SK-N-SH (cell line): ENCODE data around the gene NAXD. TPM values are rescaled to one million over a fixed set of nuclear protein-coding genes. Genes with fewer than 3 reads are reported as not detected.

ENCODE experiments used
- CTCF ChIA-PET: fragments of 300-600, 350-600 bp; formaldehyde crosslinking; extraction: SDS; loops from one replicate; lab custom pipeline; 2021; lab: Yijun Ruan, JAX
- POLR2A ChIA-PET: fragments of 350-600 bp; sonication (Branson Sonifier 250); formaldehyde crosslinking; extraction: SDS; loops from one replicate; lab custom pipeline; 2020; ENCODE audit warnings: antibody characterized with exemption, inconsistent platforms; lab: Yijun Ruan, JAX
- DNase-seq: peaks from one replicate; pipeline ENCODE4 v3.0.0; 2012
- H2AFZ ChIP-seq: fragments of 200-600 bp; sonication (generic); 2 replicates; pipeline ENCODE4 v1.8.1; 2016; ENCODE audit warnings: antibody characterized with exemption, mild to moderate bottlenecking, low read depth
- H3F3A ChIP-seq: fragments of 200-600 bp; sonication (generic); replicated peaks from 2 replicates; pipeline ENCODE3; 2016; ENCODE audit warnings: antibody characterized with exemption, mild to moderate bottlenecking; ENCODE audit not compliant: insufficient read depth
- H3K27ac ChIP-seq, 2 experiments: fragments of 200-500 bp in 1 of 2; fragments of 200-600 bp in 1 of 2; sonication (Bioruptor generic) in 1 of 2; sonication (generic), shearing (Covaris generic) in 1 of 2; 2 replicates each; pipeline versions ENCODE4 v1.5.1 to v1.6.1; 2014 to 2016; ENCODE audit warnings: low read depth in 2 of 2, inconsistent platforms in 1 of 2, low read length in 1 of 2, mild to moderate bottlenecking in 1 of 2, mixed read lengths in 1 of 2
- H3K27me3 ChIP-seq: fragments of 200-600 bp; sonication (generic), shearing (Covaris generic); 2 replicates; pipeline ENCODE4 v1.6.1; 2016; ENCODE audit warnings: mixed run types; ENCODE audit not compliant: insufficient read depth
- H3K36me3 ChIP-seq, 2 experiments: fragments of 200-500 bp in 1 of 2; fragments of 200-600 bp in 1 of 2; sonication (Bioruptor generic) in 1 of 2; sonication (generic) in 1 of 2; replicated peaks in 1 of 2; 2 replicates each; pipeline versions ENCODE3 to v1.5.1; 2014 to 2016; ENCODE audit warnings: low read length in 1 of 2, mild to moderate bottlenecking in 1 of 2; ENCODE audit not compliant: insufficient read depth in 2 of 2, control insufficient read depth in 1 of 2
- H3K4me1 ChIP-seq, 2 experiments: fragments of 200-500 bp in 1 of 2; fragments of 200-600 bp in 1 of 2; sonication (Bioruptor generic) in 1 of 2; sonication (generic), shearing (Covaris generic) in 1 of 2; 2 replicates each; pipeline versions ENCODE4 v1.5.1 to v1.6.1; 2014 to 2016; ENCODE audit warnings: low read depth in 1 of 2, low read length in 1 of 2, mixed run types in 1 of 2; ENCODE audit not compliant: insufficient read depth in 2 of 2, control insufficient read depth in 1 of 2
- H3K4me2 ChIP-seq: fragments of 200-600 bp; sonication (generic), shearing (Covaris generic); 2 replicates; pipeline ENCODE4 v1.6.1; 2017; ENCODE audit warnings: mixed run types
- H3K4me3 ChIP-seq, 2 experiments: fragments of 200-500 bp in 1 of 2; fragments of 200-600 bp in 1 of 2; sonication (Bioruptor generic) in 1 of 2; sonication (generic), shearing (Covaris generic) in 1 of 2; 2 replicates each; pipeline versions ENCODE4 v1.5.1 to v1.8.1; 2014 to 2016; ENCODE audit warnings: low read depth in 2 of 2, inconsistent platforms in 1 of 2, low read length in 1 of 2, mild to moderate bottlenecking in 1 of 2, mixed read lengths in 1 of 2, moderate library complexity in 1 of 2
- H3K79me2 ChIP-seq: fragments of 200-600 bp; sonication (generic); 2 replicates; pipeline ENCODE4 v1.8.1; 2017; ENCODE audit warnings: mild to moderate bottlenecking; ENCODE audit not compliant: insufficient read depth
- H3K9ac ChIP-seq: fragments of 200-600 bp; sonication (generic); 2 replicates; pipeline ENCODE4 v1.6.1; 2017; ENCODE audit warnings: mixed run types
- H3K9me2 ChIP-seq: fragments of 200-600 bp; sonication (generic); 2 replicates; pipeline ENCODE4 v1.6.1; 2017; ENCODE audit warnings: mixed run types
- H3K9me3 ChIP-seq: fragments of 200-600 bp; sonication (generic); 2 replicates; pipeline ENCODE4 v1.6.1; 2017; ENCODE audit warnings: mixed run types, mild to moderate bottlenecking, moderate library complexity
- H4K20me1 ChIP-seq: fragments of 200-600 bp; sonication (generic); 2 replicates; pipeline ENCODE4 v1.6.1; 2017; ENCODE audit warnings: mild to moderate bottlenecking, mixed run types; ENCODE audit not compliant: insufficient read depth
- CHD2 ChIP-seq: fragments of 150-350 bp; IDR thresholded peaks from 2 replicates; pipeline ENCODE4 v1.6.1; 2018; ENCODE audit warnings: low read length; ENCODE audit not compliant: partially characterized antibody
- EP300 ChIP-seq, 2 experiments: IDR thresholded peaks; 2 replicates each; pipeline versions ENCODE4 v1.4.0 to v1.6.1; 2012; ENCODE audit warnings: borderline replicate concordance in 1 of 2, low read depth in 1 of 2, low read length in 1 of 2
- EZH2phosphoT487 ChIP-seq: fragments of 200-600 bp; sonication (generic); IDR thresholded peaks from 2 replicates; pipeline ENCODE4 v1.6.1; 2017; ENCODE audit warnings: low read depth, mixed run types, mild to moderate bottlenecking, antibody characterized with exemption, moderate library complexity, borderline replicate concordance
- FOSL2 ChIP-seq: IDR thresholded peaks from 2 replicates; pipeline ENCODE4 v1.4.0; 2012; ENCODE audit warnings: low read depth, mild to moderate bottlenecking, moderate library complexity, borderline replicate concordance
- FOXM1 ChIP-seq: IDR thresholded peaks from 2 replicates; pipeline ENCODE4 v1.4.0; 2012; ENCODE audit warnings: low read depth, mild to moderate bottlenecking
- GABPA ChIP-seq: IDR thresholded peaks from 2 replicates; pipeline ENCODE4 v1.4.0; 2012; ENCODE audit warnings: low read depth, mild to moderate bottlenecking
- GATA2 ChIP-seq: sonication (generic); formaldehyde crosslinking; IDR thresholded peaks from 2 replicates; pipeline ENCODE4 v1.5.0; 2020; ENCODE audit warnings: mild to moderate bottlenecking, missing genetic modification reagents
- MAX ChIP-seq: IDR thresholded peaks from 2 replicates; pipeline ENCODE4 v1.4.0; 2012; ENCODE audit warnings: low read depth
- MEF2A ChIP-seq: IDR thresholded peaks from 2 replicates; pipeline ENCODE4 v1.4.0; 2012; ENCODE audit warnings: low read depth, borderline replicate concordance
- MXI1 ChIP-seq: IDR thresholded peaks from 2 replicates; pipeline ENCODE4 v1.6.1; 2012; ENCODE audit warnings: mild to moderate bottlenecking, low read depth, low read length, improper control_type of control experiment
- NFIC ChIP-seq: IDR thresholded peaks from 2 replicates; pipeline ENCODE4 v1.4.0; 2012; ENCODE audit warnings: borderline replicate concordance
- POLR2AphosphoS5 ChIP-seq: IDR thresholded peaks from 2 replicates; pipeline ENCODE4 v1.6.1; 2012; ENCODE audit warnings: low read depth, low read length
- RAD21 ChIP-seq: IDR thresholded peaks from 2 replicates; pipeline ENCODE4 v1.6.1; 2012; ENCODE audit warnings: mild to moderate bottlenecking, low read length
- RCOR1 ChIP-seq: fragments of 150-350 bp; IDR thresholded peaks from 2 replicates; pipeline ENCODE4 v1.6.1; 2017; ENCODE audit warnings: antibody characterized with exemption, low read length
- REST ChIP-seq: IDR thresholded peaks from 2 replicates; pipeline ENCODE4 v1.6.1; 2012; ENCODE audit warnings: mild to moderate bottlenecking, low read depth, low read length, moderate library complexity
- RXRA ChIP-seq: IDR thresholded peaks from 2 replicates; pipeline ENCODE4 v1.4.0; 2012; ENCODE audit warnings: low read depth, mild to moderate bottlenecking, borderline replicate concordance
- SMC3 ChIP-seq: IDR thresholded peaks from 2 replicates; pipeline ENCODE4 v1.6.1; 2012; ENCODE audit warnings: low read depth, low read length, improper control_type of control experiment
- TCF12 ChIP-seq: IDR thresholded peaks from 2 replicates; pipeline ENCODE4 v1.4.0; 2012
- TEAD4 ChIP-seq: IDR thresholded peaks from 2 replicates; pipeline ENCODE4 v1.4.0; 2012; ENCODE audit warnings: mild to moderate bottlenecking, borderline replicate concordance; ENCODE audit not compliant: insufficient read depth
- YY1 ChIP-seq: IDR thresholded peaks from 2 replicates; pipeline ENCODE4 v1.4.0; 2012; ENCODE audit warnings: low read depth, mild to moderate bottlenecking
- ZBTB33 ChIP-seq: IDR thresholded peaks from 2 replicates; pipeline ENCODE4 v1.4.0; 2012; ENCODE audit warnings: low read depth, borderline replicate concordance
- WGBS: methylation state at CpG from one replicate; pipeline ENCODE4 v1.1.6; 2017; ENCODE audit warnings: low lambda C conversion rate; 5-methylcytosine and 5-hydroxymethylcytosine counted together
- polyA plus RNA-seq, 3 experiments: library from polyadenylated mRNA; depleted of rRNA; stranded (reverse); fragments of >200 nt; gene quantifications; 2 replicates each; pipeline ENCODE4 v1.2.3, GENCODE V29; 2012
- TF ChIP-seq, protein P1 (sequence below): fragments of 150-350 bp; IDR thresholded peaks from 2 replicates; pipeline ENCODE4 v1.6.1; 2016; ENCODE audit warnings: mild to moderate bottlenecking, low read depth, low read length
- TF ChIP-seq, protein P2 (sequence below): fragments of 200-600 bp; sonication (generic); IDR thresholded peaks from 2 replicates; pipeline ENCODE4 v1.6.1; 2017; ENCODE audit warnings: antibody characterized with exemption, mild to moderate bottlenecking, moderate library complexity
- TF ChIP-seq, protein P3 (sequence below): IDR thresholded peaks from 2 replicates; pipeline ENCODE4; 2012

The NAXD gene
- polyA plus RNA-seq, 1 of the 3 experiments (the other 2 are of a cell fraction): 32.4 TPM

GRCh38 chr13:110593430-110594130, 21.8 kb upstream of the NAXD start:
- Histone ChIP-seq H2AFZ (peak overlapping the region; percentile 58; the same call in 1 of the 2 replicates), H3K36me3 (no peaks in the 10 kb centered on the region), H3K9me2 (no peaks in the 10 kb centered on the region), H3K4me2 (no peak overlapping the region), H3K27ac (no peak overlapping the region), H3F3A (peaks cover 3% of the 10 kb centered on the region), H3K4me1 (no peaks in the 10 kb centered on the region), H3K9me3 (no peaks in the 10 kb centered on the region), H3K79me2 (no peaks in the 10 kb centered on the region), H3K27me3 (no peaks in the 10 kb centered on the region), H4K20me1 (no peaks in the 10 kb centered on the region), H3K4me3 (no peak overlapping the region), H3K9ac (no peak overlapping the region)
- DNase-seq: peak; percentile 80
- TF ChIP-seq ZBTB33 (no peak), RCOR1 (no peak), FOSL2 (no peak), SMC3 (peak; percentile 47), MAX (no peak), GABPA (no peak), REST (no peak), TEAD4 (no peak), FOXM1 (no peak), EZH2phosphoT487 (no peak), MXI1 (no peak), MEF2A (no peak), GATA2 (no peak), TCF12 (no peak), POLR2AphosphoS5 (no peak), YY1 (no peak), CHD2 (no peak), RXRA (no peak), RAD21 (peak; percentile 83), EP300 (IDR thresholded peaks at IDR 0.05; ENCODE audit: borderline replicate concordance in 1 of 2, low read depth in 1 of 2, low read length in 1 of 2) (no peak), NFIC (no peak)
- TF ChIP-seq, protein P1, sequence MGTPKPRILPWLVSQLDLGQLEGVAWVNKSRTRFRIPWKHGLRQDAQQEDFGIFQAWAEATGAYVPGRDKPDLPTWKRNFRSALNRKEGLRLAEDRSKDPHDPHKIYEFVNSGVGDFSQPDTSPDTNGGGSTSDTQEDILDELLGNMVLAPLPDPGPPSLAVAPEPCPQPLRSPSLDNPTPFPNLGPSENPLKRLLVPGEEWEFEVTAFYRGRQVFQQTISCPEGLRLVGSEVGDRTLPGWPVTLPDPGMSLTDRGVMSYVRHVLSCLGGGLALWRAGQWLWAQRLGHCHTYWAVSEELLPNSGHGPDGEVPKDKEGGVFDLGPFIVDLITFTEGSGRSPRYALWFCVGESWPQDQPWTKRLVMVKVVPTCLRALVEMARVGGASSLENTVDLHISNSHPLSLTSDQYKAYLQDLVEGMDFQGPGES: no peak
- TF ChIP-seq, protein P2, sequence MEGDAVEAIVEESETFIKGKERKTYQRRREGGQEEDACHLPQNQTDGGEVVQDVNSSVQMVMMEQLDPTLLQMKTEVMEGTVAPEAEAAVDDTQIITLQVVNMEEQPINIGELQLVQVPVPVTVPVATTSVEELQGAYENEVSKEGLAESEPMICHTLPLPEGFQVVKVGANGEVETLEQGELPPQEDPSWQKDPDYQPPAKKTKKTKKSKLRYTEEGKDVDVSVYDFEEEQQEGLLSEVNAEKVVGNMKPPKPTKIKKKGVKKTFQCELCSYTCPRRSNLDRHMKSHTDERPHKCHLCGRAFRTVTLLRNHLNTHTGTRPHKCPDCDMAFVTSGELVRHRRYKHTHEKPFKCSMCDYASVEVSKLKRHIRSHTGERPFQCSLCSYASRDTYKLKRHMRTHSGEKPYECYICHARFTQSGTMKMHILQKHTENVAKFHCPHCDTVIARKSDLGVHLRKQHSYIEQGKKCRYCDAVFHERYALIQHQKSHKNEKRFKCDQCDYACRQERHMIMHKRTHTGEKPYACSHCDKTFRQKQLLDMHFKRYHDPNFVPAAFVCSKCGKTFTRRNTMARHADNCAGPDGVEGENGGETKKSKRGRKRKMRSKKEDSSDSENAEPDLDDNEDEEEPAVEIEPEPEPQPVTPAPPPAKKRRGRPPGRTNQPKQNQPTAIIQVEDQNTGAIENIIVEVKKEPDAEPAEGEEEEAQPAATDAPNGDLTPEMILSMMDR: peak; percentile 69
- TF ChIP-seq, protein P3, sequence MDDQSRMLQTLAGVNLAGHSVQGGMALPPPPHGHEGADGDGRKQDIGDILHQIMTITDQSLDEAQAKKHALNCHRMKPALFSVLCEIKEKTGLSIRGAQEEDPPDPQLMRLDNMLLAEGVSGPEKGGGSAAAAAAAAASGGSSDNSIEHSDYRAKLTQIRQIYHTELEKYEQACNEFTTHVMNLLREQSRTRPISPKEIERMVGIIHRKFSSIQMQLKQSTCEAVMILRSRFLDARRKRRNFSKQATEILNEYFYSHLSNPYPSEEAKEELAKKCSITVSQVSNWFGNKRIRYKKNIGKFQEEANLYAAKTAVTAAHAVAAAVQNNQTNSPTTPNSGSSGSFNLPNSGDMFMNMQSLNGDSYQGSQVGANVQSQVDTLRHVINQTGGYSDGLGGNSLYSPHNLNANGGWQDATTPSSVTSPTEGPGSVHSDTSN: no peak
- CTCF ChIA-PET: interaction anchor here (0.6 to 2.7 kb wide), 37 partner anchors 9 to 473 kb away, joined by 3 to 16 read pairs (median 4); partner anchors contain the start of genes NAXD and RAB20
- POLR2A ChIA-PET: interaction anchor here (1.0 kb wide), 1 partner anchor 122 kb away, joined by 10 read pairs; no protein-coding TSS in a partner anchor
- WGBS: 47% methylated on average over 6 of the region's 6 CpGs
